HG02840 (cell line): ENCODE measurements around the gene JMJD1C.
"Not testable (repeated sequence)": the region's sequence is repeated elsewhere in the genome, so short reads cannot be mapped to it uniquely, and the experiment has no call there.

Source experiments
- ATAC-seq: cut with Tn5 transposase; IDR thresholded peaks from one replicate; pipeline ENCODE4 v1.9.1; 2021; ENCODE audit warnings: mild to moderate bottlenecking, moderate library complexity, moderate number of reproducible peaks; ENCODE audit not compliant: unreplicated experiment, low FRiP score

JMJD1C gene

DNA sequence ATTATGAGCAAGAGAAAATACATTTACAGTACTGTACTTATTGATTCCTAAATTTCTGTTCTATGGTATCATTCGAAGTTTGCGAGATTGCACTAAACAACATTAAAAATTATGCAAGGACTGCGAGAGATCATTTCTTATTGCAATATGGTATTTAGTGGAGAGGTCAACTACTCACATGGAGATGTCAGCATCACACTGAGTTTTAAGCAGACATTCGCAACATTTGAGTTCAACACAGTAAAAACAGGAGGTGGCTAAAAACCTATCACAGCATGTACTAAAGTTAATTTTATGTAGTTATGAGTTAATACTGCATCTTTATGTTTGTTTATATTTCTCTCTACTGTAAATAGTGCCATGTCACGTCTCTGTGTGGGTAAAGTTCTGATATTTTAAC is 53.5 kb downstream of the JMJD1C start:
- ATAC-seq = no peak

DNA sequence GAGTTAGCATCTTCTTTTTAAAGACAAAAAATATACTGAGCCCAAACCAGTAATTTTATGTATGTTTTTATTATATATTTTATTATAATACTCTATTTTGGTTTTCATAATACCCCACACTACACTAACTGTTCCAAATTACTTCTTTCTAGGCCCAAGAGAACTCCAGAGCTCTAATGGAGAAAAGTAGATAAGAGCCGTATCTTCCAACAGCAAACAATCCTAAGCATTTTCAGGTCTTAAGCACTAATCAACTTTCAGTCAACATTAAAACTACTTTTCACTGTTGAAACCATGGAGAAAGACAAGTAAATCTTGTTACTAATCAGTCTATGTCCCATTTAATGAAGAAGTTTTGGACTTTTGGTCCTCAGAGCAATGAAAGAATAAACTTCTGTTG is 55.1 kb downstream of the JMJD1C start:
- ATAC-seq = no peak

DNA sequence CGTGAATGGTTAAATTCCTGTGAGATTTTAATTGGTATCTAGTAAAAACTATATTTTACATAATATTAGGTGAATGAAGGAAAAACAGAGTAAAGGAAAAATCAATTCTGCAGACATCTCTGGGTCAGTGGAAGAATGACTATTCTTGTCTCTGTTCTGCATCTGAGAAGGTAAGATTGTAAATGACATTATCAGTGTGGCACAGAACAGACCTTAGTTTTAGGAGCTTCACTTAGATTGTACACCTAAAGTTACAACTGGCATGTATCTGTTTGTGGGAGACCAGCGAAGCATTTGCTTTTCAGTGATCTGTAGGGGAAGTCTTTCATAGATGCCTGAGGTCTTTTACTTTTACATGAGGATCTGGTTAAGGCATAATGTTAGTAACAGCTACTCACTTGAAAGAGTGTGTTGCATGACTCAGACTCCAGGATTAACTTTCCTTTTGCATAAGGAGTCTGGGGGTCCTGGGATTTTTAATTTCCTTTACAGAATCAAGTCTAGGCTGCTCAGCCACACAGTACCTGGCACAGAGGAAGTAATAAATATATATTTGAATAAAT is 56.2 kb downstream of the JMJD1C start:
- ATAC-seq = no peak

- ATAC-seq = no peak
Observed at GRCh38 chr10:63407136-63407662, 58.6 kb downstream of the JMJD1C start.

- no peak for ATAC-seq
Observed at GRCh38 chr10:63396133-63396761, 69.5 kb downstream of the JMJD1C start.

DNA sequence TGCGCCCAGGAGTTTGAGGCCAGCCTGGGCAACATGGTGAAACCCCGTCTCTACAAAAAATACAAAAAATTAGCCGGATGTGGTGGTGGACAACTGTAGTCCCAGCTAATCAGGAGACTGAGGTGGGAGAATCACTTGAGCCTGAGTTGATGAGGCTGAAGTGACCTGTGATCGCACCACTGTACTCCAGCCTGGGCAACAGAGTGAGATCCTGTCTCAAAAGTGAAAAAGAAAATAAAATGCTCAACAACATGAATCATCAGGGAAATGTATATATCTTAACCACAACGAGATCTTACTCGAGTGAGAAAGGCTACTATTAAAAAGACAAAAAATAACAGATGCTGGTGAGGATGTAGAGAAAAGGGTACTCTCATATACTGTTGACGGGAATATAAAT is 72.7 kb downstream of the JMJD1C start:
- ATAC-seq = no peak

- no peak for ATAC-seq
Observed at GRCh38 chr10:63392224-63392623, 73.6 kb downstream of the JMJD1C start.

GRCh38 chr10:63391812-63392211 is 74.0 kb downstream of the JMJD1C start:
- no peak for ATAC-seq

DNA sequence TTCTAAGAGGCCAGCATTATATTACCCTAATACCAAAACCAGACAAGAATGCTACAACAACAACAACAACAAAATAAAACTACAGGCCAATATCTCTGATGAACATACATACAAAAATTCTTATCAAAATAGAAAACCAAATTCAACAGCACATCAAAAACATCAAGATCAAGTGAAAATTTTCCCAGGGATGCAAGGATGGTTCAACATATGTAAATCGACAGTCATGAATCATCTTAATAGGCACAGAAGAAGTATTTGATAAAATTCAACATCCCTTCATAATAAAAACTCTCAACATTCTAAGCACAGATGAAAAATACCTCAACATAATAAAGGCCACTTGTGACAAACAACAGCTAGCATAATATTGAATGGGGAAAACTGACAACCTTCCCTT is 75.3 kb downstream of the JMJD1C start:
- ATAC-seq = no peak

GRCh38 chr10:63388421-63389031 is 77.3 kb downstream of the JMJD1C start:
- no peak for ATAC-seq

DNA sequence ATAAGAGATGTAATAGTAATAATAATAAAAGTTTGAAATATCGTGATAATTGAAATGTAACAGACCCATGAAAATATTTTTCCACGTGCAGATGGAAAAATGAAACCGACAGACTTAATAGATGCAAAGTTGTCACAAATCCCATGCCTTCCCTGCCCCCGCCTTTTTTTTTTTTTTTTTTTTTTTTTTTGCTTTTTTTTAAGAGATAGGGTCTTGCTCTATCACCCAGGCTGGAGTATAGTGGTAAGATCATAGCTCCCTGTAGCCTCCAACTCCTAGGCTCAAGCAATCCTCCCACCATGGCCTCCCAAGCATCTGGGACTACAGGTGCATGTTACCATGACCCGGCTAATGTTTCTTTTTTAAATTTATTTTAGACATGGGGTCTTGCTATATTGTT is 80.5 kb downstream of the JMJD1C start:
- ATAC-seq = no peak

GRCh38 chr10:63384675-63385074 is 81.1 kb downstream of the JMJD1C start:
- ATAC-seq = no peak

GRCh38 chr10:63384001-63384400 is 81.8 kb downstream of the JMJD1C start:
- ATAC-seq = no peak

DNA sequence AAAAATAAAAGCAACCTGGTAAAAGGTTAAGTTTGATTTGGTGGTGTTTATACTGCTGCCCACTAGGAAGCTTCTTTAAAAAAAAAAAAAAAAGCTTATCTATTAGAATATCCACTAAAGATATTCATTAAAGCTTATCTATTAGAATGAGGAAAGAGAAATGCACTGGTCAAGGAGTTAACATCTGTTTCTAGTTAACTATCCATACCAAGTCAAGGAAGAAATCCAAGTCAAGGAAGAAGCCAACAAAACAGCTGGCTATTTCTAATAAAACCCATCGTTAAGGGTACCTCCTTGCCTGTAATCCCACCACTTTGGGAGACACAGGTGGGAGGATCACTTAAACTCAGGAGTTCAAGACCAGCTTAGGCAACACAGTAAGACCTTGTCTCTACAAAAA is 82.6 kb downstream of the JMJD1C start:
- no peak for ATAC-seq

- no peak for ATAC-seq
Observed at GRCh38 chr10:63382066-63382465, 83.7 kb downstream of the JMJD1C start.

- ATAC-seq = not testable (repeated sequence)
Observed at GRCh38 chr10:63377305-63377661, 88.5 kb downstream of the JMJD1C start.

- ATAC-seq = peak; percentile 92
Observed at GRCh38 chr10:63376560-63377304, 89.0 kb downstream of the JMJD1C start.

GRCh38 chr10:63375859-63376258 is 89.9 kb downstream of the JMJD1C start:
- ATAC-seq = no peak

DNA sequence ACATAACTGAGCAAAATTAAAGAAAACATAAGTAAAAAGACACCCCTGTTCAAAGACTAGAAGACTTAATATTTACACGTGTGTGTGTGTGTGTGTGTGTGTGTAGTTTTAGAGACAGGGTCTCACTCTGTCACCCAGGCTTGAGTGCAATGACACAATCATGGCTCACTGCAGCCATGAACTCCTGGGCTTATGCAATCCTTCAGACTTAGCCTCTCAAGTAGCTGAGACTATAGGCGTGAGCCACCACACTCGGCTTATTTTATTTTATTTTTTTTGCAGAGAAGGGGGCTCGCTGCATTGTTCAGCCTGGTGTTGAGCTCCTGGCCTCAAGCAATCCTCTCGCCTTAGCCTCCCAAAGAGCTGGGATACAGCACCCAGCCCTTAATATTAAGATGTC is 90.3 kb downstream of the JMJD1C start:
- ATAC-seq = no peak

GRCh38 chr10:63374991-63375390 is 90.8 kb downstream of the JMJD1C start:
- ATAC-seq = no peak

DNA sequence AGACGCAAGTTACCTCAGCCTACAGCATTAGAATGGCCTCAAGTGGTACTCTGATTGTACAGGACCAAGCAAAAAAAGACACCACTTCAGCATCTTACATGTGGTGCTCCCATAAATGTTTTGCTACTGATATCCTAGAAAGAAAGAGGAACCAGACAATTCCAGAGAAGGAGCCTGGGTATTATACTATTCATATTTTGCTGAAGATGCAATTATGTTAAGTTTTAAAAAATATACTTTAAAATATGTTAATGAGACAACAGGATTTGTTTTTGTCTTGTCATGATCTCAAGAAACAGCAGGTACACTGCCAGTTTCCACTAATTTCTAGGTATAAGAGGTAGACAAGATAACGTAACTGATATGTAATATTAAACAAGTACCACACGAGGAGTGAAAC is 92.6 kb downstream of the JMJD1C start:
- no peak for ATAC-seq
